Cardiac fibroblast (primary cell): Measurements from ENCODE around the gene SLC7A10.
"Not testable (repeated sequence)": the region's sequence is repeated elsewhere in the genome, so short reads cannot be mapped to it uniquely, and the experiment has no call there.

Experiments used
- DNase-seq, 2 donors: peaks; one replicate each; pipeline versions ENCODE4 v3.0.0 to v3.0.0-alpha.2; 2010; ENCODE audit warnings: low read depth in 2 of 2
- H3K4me3 ChIP-seq, 2 donors: replicated peaks in 1 of 2; 1 replicate in 1 of 2; 2 replicates in 1 of 2; pipeline ENCODE4 v1.5.1; 2011; ENCODE audit warnings: low read depth in 2 of 2, low read length in 2 of 2, mild to moderate bottlenecking in 2 of 2, moderate library complexity in 1 of 2
- TF ChIP-seq, protein P1 (sequence below): IDR thresholded peaks from one replicate; pipeline ENCODE4 v1.5.1; 2011; ENCODE audit warnings: low read depth, mild to moderate bottlenecking, low read length, inconsistent platforms

Gene SLC7A10

DNA sequence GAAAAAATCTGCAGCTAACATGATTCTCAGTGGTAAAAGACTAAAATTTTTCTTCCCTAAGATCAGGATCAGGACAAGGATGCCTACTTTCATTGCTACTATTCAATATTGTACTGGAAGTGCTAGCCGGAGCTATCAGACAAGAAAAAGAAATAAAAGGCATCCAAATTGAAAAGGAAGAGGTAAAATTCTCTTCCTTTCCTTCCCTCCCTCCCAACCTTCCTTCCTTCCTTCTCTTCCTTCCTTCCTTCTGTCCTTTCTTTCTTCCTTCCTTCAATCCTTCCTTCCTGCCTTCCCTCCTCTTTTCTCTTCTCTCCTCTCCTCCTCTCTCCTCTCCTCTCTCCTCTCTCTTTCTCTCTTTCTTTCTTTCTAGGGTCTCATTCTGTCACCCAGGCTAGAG is 58.2 kb downstream of the SLC7A10 start:
- DNase-seq, result no peak

DNA sequence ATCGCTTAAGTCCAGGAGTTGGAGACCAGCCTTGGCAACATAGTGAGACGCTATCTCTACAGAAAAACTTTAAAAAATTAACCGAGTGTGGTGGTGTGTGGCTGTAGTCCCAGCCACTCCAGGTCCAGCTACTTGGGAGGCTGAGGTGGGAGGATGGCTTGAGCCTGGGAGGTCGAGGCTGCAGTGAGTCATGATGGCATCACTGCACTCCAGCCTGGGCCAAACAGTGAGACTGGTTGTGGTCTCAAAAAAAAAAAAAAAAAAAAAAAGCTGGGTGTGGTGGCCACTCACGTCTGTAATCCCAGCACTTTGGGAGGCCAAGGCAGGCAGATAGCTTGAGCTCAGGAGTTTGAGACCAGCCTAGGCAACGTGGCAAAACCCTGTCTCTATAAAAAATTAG is 59.6 kb downstream of the SLC7A10 start:
- H3K4me3 ChIP-seq, result not testable (repeated sequence)
- DNase-seq, result peak in 1 of 2 donors; percentile 9

More for the DNA sequence above, 58.2 kb downstream of the SLC7A10 start:
- no peak overlapping the region for H3K4me3 ChIP-seq
- TF ChIP-seq, protein P1, sequence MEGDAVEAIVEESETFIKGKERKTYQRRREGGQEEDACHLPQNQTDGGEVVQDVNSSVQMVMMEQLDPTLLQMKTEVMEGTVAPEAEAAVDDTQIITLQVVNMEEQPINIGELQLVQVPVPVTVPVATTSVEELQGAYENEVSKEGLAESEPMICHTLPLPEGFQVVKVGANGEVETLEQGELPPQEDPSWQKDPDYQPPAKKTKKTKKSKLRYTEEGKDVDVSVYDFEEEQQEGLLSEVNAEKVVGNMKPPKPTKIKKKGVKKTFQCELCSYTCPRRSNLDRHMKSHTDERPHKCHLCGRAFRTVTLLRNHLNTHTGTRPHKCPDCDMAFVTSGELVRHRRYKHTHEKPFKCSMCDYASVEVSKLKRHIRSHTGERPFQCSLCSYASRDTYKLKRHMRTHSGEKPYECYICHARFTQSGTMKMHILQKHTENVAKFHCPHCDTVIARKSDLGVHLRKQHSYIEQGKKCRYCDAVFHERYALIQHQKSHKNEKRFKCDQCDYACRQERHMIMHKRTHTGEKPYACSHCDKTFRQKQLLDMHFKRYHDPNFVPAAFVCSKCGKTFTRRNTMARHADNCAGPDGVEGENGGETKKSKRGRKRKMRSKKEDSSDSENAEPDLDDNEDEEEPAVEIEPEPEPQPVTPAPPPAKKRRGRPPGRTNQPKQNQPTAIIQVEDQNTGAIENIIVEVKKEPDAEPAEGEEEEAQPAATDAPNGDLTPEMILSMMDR, result no peak

- TF ChIP-seq, protein P1, result no peak
- no peak for DNase-seq
- H3K4me3 ChIP-seq, result no peak overlapping the region
Measured at GRCh38 chr19:33163481-33163880, 62.2 kb downstream of the SLC7A10 start.

DNA sequence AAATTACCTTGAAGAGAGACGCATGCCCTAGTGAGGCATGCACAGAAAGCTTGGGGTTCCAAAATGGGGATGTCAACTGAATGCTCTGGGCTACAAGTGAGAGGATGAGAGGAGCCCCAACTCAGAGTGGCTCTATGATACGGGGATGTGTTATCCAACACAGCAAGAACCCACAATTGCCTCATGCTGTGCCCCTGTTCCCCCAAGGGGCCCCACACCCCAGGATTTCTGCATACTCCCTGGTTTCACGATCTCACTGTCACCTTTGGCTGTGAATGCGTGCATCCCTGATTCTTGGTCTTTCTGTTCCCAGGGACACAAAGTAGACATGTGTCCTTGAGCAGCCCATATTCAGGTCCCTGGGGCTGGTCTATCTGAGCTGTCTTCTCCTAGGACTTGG is 64.4 kb downstream of the SLC7A10 start:
- no peak for DNase-seq
- TF ChIP-seq, protein P1, result no peak
- no peak overlapping the region for H3K4me3 ChIP-seq

DNA sequence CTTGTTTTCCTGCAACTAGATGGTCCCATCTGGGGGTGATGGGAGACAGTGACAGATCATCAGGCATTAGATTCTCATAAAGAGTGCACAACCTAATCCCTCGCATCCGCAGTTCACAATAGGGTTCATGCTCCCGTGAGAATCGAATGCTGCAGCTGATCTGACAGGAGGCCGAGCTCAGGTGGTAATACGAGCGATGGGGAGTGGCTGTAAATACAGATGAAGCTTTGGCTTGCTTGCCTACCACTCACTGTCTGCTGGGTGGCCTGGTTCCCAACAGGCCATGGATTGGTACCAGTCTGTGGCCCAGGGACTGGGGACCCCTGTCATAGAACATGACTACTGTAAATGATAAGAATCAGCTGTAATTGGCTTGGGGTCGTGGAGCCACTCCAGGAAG is 65.8 kb downstream of the SLC7A10 start:
- no peak overlapping the region for H3K4me3 ChIP-seq
- TF ChIP-seq, protein P1, result no peak
- no peak for DNase-seq

GRCh38 chr19:33159149-33159548 is 66.5 kb downstream of the SLC7A10 start:
- TF ChIP-seq, protein P1, result no peak
- no peak overlapping the region for H3K4me3 ChIP-seq
- DNase-seq, result no peak
